AML-193 (cell line): ENCODE measurements around the gene EFNA3.

Source experiments
- DNase-seq, 2 experiments: peaks; one replicate each; lab custom pipeline; 2025; lab: John Stamatoyannopoulos, UW

Gene EFNA3

GRCh38 chr1:155066777-155067176, 11.9 kb upstream of the EFNA3 start:
- DNase-seq = no peak

DNA sequence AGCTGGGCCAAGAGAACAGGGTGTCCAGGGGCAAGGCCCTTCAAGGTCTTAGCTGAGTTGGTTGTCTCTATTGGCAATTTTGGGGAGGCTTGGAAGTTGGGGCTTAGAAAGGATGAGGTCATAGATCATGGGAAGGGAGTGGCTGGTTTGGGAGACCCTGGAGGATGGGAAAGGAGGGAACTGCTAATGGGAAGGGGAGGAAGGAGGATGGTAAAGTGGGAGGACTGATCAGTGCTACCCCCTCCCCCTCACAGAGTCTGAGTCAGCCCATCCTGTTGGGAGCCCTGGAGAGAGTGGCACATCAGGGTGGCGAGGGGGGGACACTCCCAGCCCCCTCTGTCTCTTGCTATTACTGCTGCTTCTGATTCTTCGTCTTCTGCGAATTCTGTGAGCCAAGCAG, 10.0 kb upstream of the EFNA3 start:
- DNase-seq = no peak

- DNase-seq = no peak
Measured at GRCh38 chr1:155069551-155070157, 9.0 kb upstream of the EFNA3 start.

DNA sequence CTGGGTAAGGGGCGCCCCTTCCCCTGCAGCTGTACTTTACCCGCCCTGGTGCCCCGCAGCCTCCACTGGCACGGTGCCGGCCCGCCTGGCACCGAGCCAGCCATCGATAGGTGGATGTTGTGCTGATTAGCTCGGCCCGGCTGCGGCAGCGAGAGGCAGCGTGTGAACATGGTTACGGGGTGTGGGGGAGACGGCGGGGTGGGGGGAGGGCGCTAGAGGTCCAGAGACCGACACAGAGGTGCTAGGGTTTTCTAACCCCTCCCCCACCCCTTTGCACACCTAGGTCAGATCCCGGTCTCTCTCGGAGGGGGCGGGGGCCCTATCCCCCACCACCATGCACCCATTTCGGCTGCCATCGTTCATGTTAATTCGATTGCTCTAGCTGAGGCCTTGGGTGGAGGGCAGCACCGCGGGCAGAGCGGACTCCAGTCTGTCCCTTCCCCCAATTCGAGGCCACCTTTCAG, 8.4 kb upstream of the EFNA3 start:
- no peak for DNase-seq

- peak; percentile 54 to 60 for DNase-seq
Measured at GRCh38 chr1:155070721-155071569, 7.7 kb upstream of the EFNA3 start.

DNA sequence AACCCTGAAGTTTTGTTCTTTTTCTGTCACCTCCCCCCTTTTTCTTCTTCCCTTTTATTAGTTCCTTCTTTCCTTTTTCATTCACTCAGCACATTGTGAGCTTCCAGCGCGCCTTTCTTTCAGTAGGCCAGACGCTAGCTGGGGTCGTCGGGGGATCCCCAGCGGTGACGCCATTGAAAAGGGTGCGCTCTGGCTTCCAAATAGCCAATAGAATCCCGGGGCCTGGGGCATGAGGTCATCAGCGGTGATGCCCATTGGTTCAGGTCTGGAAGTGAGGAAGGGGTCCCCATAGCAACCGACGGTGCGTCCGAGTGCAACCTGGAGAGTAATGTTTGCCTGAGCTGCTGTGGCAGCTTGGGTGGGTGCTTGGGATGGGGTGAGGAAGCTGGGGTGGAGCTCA, 6.9 kb upstream of the EFNA3 start:
- DNase-seq = no peak

GRCh38 chr1:155072531-155073289, 5.9 kb upstream of the EFNA3 start:
- DNase-seq = no peak

- no peak for DNase-seq
Measured at GRCh38 chr1:155073377-155074242, 5.0 kb upstream of the EFNA3 start.

DNA sequence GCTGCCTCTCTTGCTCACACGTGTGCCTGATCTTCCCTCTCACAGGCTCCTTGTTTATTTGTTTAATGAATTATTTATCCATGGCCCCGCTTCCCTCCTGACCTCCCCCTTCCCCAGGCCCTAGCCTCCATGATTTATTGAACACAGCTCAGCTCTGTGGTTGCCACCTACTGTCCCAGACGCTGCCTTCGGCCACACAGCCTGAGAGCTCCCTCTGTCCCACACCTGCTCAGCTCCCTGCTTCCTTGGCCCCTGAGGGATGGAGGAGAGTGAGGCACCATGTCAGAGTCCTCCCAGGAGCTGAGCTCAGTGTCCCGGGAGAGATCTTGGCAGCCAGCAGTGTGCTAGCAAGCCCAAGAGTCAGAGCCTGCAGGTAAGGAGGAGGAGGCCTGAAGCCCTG, 3.1 kb upstream of the EFNA3 start:
- no peak for DNase-seq

DNA sequence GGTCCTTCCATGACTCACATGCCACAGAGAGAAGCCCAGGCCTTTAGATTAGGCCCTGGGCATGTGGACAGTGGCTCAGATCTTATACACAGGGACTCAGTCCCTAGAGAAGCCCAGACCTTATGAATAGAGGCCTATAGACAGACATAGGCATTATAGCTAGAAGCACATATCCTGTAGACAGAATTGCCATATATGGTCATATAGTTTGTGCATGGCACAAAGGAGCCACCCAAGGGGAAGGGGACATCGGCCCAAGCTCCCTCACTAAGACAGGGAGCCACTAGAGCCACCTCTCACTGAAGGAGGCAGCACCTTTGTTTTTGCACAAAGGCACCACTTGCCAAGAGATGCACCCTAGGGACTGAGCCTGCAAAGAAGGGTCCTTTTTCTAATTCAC, 2.3 kb upstream of the EFNA3 start:
- no peak for DNase-seq

DNA sequence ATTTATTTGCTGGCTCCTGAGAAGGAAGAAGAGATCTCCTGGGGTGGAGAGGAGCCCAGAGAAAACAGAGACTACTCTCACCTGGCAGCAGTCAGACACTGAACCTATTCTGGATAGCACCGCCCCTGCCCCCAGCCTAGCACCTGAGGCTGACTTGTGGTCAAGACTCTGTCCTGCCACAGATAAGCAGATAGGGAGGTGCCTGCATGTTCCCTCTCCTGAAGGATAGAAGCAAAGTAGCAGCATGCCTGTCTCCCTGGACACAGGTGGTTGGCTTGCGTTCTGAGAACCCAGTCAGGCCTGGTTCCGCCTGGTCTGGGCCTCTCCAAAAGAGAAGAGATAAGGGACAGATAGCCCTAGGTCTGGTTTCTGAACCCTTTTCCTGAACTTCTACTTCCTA, 1.3 kb upstream of the EFNA3 start:
- DNase-seq = no peak

DNA sequence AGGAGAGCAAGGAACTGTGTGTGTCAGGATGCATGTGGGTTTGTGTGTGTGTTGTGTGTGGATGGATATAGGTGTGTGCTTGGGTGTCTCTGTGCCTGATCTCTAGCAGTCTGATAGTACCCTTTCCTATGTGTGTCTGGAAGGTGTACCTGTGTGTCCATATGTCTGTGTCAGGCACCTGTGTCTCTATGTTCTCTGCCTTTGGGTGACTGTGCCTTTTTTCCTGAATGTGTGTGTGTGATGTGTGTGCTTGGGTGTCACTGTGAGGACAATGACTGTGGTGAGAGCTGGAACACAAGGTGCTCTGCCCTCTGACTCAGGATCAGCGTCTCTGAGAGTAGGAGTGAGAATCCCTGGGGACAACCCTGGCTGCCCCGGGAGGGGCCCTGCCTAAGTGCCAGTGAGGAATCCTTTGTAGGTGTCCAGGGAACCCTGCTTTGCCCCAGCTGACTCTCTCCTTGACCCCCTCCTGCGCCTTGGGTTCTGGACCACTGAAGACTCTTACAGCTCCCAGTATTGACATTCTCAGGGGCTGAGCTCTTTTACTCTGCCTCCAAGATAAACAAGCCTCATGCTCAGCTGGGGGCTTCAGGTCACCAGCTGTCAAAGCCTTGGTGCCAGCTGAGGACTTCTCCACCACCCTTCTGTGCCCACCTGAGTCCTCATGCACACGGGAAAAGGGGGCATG, 735 bp upstream of the EFNA3 start:
- no peak for DNase-seq

DNA sequence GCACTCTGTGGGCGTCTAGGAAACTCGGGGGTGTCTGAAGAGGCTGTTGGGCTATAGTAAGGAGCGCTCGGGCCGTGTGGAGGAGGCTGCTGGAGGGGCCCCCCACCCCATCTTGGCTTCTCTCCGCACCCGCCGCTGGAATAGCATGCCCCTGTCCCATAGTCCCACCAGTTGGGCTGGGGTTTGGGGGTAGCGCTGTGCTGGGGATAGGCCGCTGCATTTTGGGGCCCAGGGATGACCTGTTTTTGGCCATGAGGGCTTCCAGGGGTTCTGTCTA, 511 bp downstream of the EFNA3 start:
- no peak for DNase-seq

DNA sequence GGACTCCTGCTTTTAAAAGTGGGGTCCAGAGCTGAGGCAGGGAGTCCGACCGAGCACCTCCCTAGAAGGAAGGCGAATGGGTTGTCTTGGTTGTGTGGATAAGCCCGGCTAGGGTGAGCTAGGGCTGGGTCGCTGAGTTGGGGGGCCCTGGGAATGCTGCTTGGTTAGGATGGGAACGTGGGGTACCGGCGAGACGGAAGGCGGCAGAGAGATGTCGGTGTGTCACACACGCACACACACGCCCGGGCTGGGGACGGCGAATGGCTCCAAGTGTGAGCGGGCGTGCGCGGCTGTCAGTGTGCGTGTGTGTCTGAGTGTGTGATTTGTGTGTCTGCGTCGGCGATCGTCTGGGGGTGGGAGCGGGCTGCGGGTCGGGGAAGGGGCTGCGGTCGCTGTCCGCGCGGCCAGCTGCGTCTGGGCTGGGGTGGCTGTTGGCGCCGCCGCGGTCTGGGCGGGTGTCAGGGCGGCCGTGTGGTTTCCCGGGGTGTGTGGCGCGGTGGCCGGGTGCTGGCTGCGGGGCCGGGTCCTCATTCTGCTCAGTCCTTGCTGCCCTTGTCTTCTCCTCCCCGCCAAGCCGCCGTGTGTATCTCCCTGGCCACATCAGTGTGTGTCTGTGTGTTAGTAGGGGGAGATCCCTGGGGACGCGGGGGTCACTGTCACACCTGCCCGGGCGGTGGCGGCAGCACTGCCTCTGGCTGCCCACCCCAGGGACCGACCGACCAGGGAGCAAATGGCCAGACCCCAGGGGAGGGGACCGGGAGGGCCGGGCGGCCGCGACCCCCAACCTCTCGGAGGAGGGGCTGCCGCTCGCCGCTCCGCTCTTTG, 1.1 kb downstream of the EFNA3 start:
- DNase-seq = no peak

DNA sequence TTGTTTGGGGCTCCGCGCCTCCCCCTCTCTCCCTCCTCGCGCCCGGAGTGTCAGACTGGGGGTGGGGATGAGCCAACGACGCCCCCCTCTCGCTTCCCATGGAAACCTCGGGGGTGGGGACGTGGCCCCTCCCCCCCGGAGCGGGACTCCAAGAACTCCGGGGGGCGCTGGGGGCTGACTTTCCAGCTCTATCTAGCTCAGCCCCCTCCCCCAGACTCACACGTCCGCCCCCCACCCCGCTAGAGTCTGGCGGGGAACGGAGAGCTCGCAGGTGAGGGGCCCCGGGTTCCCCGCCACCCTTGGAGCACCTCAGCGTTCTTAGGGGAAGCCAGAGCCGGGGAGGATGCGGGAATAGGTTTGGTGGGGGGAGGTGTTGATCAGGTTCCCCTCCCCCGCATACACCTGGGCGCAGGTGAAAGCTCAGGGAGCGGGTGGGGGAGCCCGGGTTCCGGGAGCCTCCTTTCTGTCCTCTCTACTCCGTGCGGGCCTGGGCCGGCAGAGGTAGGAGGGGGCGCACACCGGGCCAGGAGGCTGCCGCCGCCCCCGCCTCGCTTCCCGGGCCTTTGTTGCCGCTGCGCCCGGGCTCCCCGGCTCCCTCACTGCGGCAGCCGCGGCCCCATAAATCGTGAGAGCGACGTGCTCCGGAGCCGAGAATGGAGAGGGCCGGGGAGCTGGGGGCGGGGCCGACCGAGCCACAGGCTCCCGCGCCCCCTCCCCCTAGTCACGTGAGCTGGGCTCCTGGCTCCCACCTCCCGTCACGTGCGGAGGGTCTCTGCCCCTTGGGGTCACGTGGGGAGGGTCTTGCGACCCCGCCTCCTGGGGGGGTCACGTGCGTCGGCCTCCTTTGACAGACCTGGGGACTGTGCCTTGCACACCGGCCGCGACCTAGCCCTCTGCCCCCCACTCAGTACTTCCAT, 1.9 kb downstream of the EFNA3 start:
- no peak for DNase-seq

- no peak for DNase-seq
Measured at GRCh38 chr1:155081472-155082300, 3.0 kb downstream of the EFNA3 start.

DNA sequence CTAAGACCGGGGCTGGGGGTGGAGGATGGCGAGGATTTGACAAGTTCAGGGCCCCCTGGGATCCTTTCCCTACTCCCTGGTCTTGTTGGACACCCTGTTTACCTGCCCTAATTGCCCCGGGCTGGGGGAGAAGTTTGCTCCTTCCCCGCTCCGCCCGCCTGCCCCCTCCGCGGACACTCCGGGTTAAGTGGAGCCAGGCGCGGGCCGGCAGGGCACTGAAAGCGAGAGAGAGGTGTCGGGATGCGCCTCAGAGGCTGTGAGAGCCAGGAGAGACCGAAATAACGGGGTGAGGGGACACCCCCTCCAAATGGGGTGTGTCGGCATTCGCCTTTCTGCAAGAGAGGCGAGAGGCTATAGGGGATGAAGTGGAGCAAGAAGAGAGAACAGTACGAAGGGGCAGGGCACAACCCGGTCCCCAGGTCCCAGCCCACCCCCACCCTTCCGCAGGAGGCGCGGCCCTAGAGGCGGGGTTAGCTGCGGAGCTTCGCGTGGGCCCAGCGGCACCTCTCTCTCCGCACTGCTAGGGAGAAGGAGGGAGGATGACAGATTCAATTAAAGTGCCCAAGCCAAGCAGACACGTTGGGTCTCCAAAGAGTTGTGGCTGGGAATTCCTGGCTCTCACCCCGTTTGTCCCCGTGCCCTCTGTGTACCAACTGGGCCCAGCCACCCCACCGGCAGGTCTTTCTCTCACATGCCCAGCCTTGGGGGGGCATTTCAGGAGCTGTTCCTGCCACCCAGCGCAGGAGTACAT, 3.8 kb downstream of the EFNA3 start:
- DNase-seq = no peak

GRCh38 chr1:155083052-155083541, 4.5 kb downstream of the EFNA3 start:
- DNase-seq = no peak
